GM06990 (cell line): Measurements from ENCODE around the gene LRP1B.

Experiments used
- DNase-seq: peaks from one replicate; pipeline ENCODE4 v3.0.0-alpha.2; 2011; ENCODE audit not compliant: insufficient read length; ENCODE audit errors: extremely low read depth
- H3K27me3 ChIP-seq: replicated peaks from 2 replicates; pipeline ENCODE4 v1.6.0; 2011; ENCODE audit warnings: low read length; ENCODE audit not compliant: control insufficient read depth, insufficient read depth
- H3K36me3 ChIP-seq: 2 replicates; pipeline ENCODE4 v1.5.1; 2011; ENCODE audit warnings: low read length; ENCODE audit not compliant: control insufficient read depth, insufficient read depth
- H3K4me3 ChIP-seq: replicated peaks from 2 replicates; pipeline ENCODE4 v1.5.1; 2011; ENCODE audit warnings: low read depth, mild to moderate bottlenecking, control low read depth, low read length
- TF ChIP-seq, protein P1 (sequence below): IDR thresholded peaks from 2 replicates; pipeline ENCODE4 v1.5.1; 2011; ENCODE audit warnings: low read length, control low read depth, mild to moderate bottlenecking, inconsistent platforms; ENCODE audit not compliant: insufficient read depth, poor library complexity, severe bottlenecking

Gene LRP1B

GRCh38 chr2:141517180-141517851 lies 613.5 kb downstream of the LRP1B start:
- DNase-seq, result no peak
- Histone ChIP-seq H3K36me3 (no peaks in the 10 kb centered on the region), H3K4me3 (no peak overlapping the region), H3K27me3 (no peaks in the 10 kb centered on the region)
- TF ChIP-seq, protein P1, sequence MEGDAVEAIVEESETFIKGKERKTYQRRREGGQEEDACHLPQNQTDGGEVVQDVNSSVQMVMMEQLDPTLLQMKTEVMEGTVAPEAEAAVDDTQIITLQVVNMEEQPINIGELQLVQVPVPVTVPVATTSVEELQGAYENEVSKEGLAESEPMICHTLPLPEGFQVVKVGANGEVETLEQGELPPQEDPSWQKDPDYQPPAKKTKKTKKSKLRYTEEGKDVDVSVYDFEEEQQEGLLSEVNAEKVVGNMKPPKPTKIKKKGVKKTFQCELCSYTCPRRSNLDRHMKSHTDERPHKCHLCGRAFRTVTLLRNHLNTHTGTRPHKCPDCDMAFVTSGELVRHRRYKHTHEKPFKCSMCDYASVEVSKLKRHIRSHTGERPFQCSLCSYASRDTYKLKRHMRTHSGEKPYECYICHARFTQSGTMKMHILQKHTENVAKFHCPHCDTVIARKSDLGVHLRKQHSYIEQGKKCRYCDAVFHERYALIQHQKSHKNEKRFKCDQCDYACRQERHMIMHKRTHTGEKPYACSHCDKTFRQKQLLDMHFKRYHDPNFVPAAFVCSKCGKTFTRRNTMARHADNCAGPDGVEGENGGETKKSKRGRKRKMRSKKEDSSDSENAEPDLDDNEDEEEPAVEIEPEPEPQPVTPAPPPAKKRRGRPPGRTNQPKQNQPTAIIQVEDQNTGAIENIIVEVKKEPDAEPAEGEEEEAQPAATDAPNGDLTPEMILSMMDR, result no peak

- DNase-seq, result no peak
- no peak overlapping the region for H3K4me3 ChIP-seq
- no peaks in the 10 kb centered on the region for H3K36me3 ChIP-seq
- TF ChIP-seq, protein P1, result no peak
- no peaks in the 10 kb centered on the region for H3K27me3 ChIP-seq
Measured at GRCh38 chr2:141515931-141516330, 614.9 kb downstream of the LRP1B start.

GRCh38 chr2:141513853-141514252 lies 617.0 kb downstream of the LRP1B start:
- Histone ChIP-seq H3K27me3 (no peaks in the 10 kb centered on the region), H3K36me3 (no peaks in the 10 kb centered on the region), H3K4me3 (no peak overlapping the region)
- peak; percentile 21 for DNase-seq
- TF ChIP-seq, protein P1, result no peak

DNA sequence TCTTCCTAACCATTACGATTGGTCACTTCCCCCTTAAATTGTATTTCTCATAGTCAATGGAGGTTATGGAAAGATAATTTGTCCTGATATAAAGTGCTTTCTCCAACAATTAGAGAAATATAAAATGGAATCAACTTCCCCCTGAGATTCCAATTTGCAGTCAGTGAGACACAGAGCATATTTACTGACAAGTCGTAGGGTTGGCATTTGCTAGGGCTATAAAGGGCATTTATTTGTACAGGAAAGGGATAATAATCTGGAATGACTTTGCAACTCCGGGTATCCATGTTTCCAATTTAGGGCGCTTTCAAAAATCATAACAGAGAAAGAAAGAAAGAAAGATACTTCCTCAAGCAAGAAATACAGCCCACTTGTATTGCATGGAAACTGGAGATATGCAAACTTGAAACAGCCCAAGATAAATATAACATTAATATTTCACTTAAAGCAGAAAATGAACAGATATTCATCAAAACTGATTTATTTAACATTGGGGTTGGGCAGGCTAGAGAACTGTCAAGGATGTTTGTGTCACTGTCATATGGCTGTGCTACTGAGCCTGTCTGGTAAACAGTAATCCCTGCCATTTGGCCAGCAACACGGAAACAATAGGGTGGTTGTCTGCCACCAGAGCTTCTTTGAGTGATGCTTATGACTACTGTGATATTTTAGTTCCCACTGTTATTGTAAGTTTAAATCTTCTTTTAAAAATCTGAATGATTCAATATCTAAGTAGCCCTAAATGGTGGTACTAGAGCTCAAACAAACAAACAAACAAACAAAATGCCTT lies 621.8 kb downstream of the LRP1B start:
- TF ChIP-seq, protein P1, result no peak
- H3K27me3 ChIP-seq, result no peaks in the 10 kb centered on the region
- H3K36me3 ChIP-seq, result no peaks in the 10 kb centered on the region
- DNase-seq, result no peak
- no peak overlapping the region for H3K4me3 ChIP-seq

GRCh38 chr2:141508086-141508752 lies 622.6 kb downstream of the LRP1B start:
- TF ChIP-seq, protein P1, result no peak
- Histone ChIP-seq H3K4me3 (no peak overlapping the region), H3K36me3 (no peaks in the 10 kb centered on the region), H3K27me3 (no peaks in the 10 kb centered on the region)
- DNase-seq, result no peak
